Stimulated activated naive CD4-positive, alpha-beta T cell (primary cell): ENCODE measurements around the gene DNMT3L.
"Not testable (repeated sequence)": the region's sequence is repeated elsewhere in the genome, so short reads cannot be mapped to it uniquely, and the experiment has no call there.

Experiments used
- DNase-seq, 6 experiments: peaks; one replicate each; lab custom pipeline; 2025; lab: John Stamatoyannopoulos, UW

Gene DNMT3L

GRCh38 chr21:44247904-44248303, 13.8 kb downstream of the DNMT3L start:
- not testable (repeated sequence) for DNase-seq

GRCh38 chr21:44243980-44244379, 17.7 kb downstream of the DNMT3L start:
- DNase-seq, result not testable (repeated sequence)

- DNase-seq, result not testable (repeated sequence)
Measured at GRCh38 chr21:44241281-44241680, 20.4 kb downstream of the DNMT3L start.

- DNase-seq, result not testable (repeated sequence)
Measured at GRCh38 chr21:44240842-44241241, 20.9 kb downstream of the DNMT3L start, which contains the start of gene ICOSLG. Gene ICOSLG, minus strand, starts transcription at chr21:44240943. Its CDS starts 126 bp downstream, at chr21:44240817.

GRCh38 chr21:44240353-44240752, 21.3 kb downstream of the DNMT3L start:
- DNase-seq, result not testable (repeated sequence)

- not testable (repeated sequence) for DNase-seq
Measured at GRCh38 chr21:44229561-44229960, 32.1 kb downstream of the DNMT3L start.

- DNase-seq, result not testable (repeated sequence)
Measured at GRCh38 chr21:44228109-44228508, 33.6 kb downstream of the DNMT3L start.

GRCh38 chr21:44227614-44228013, 34.1 kb downstream of the DNMT3L start:
- not testable (repeated sequence) for DNase-seq

GRCh38 chr21:44225605-44226004, 36.1 kb downstream of the DNMT3L start:
- not testable (repeated sequence) for DNase-seq

- not testable (repeated sequence) for DNase-seq
Measured at GRCh38 chr21:44223334-44223733, 38.4 kb downstream of the DNMT3L start.

GRCh38 chr21:44220674-44221073, 41.0 kb downstream of the DNMT3L start:
- not testable (repeated sequence) for DNase-seq

GRCh38 chr21:44218461-44218860, 43.2 kb downstream of the DNMT3L start:
- not testable (repeated sequence) for DNase-seq

- not testable (repeated sequence) for DNase-seq
Measured at GRCh38 chr21:44211978-44212377, 49.7 kb downstream of the DNMT3L start.

- DNase-seq, result not testable (repeated sequence)
Measured at GRCh38 chr21:44211574-44211973, 50.1 kb downstream of the DNMT3L start.

GRCh38 chr21:44207860-44208646, 53.6 kb downstream of the DNMT3L start:
- not testable (repeated sequence) for DNase-seq

- not testable (repeated sequence) for DNase-seq
Measured at GRCh38 chr21:44206698-44207676, 54.7 kb downstream of the DNMT3L start.

- DNase-seq, result not testable (repeated sequence)
Measured at GRCh38 chr21:44206187-44206586, 55.5 kb downstream of the DNMT3L start.

- DNase-seq, result not testable (repeated sequence)
Measured at GRCh38 chr21:44202590-44203299, 59.0 kb downstream of the DNMT3L start.

- not testable (repeated sequence) for DNase-seq
Measured at GRCh38 chr21:44199997-44200396, 61.7 kb downstream of the DNMT3L start.

- DNase-seq, result no peak
Measured at GRCh38 chr21:44199448-44199847, 62.2 kb downstream of the DNMT3L start.

- DNase-seq, result not testable (repeated sequence)
Measured at GRCh38 chr21:44197156-44197516, 64.6 kb downstream of the DNMT3L start.
